Activated CD4-positive, CD25-positive, alpha-beta regulatory T cell treated with anti-CD3 and anti-CD28 coated beads, Interleukin-2, amount 50 U/mL, for 16 hours (primary cell): ENCODE results near the gene PRXL2C.
"Not testable (repeated sequence)": the region's sequence is repeated elsewhere in the genome, so short reads cannot be mapped to it uniquely, and the experiment has no call there.

Experiments
- DNase-seq: peaks from one replicate; pipeline ENCODE4 v3.0.0-alpha.2; 2020; ENCODE audit warnings: low read depth, low spot score

The PRXL2C gene

GRCh38 chr9:96649620-96650324 lies 5.3 kb downstream of the PRXL2C start:
- no peak for DNase-seq

GRCh38 chr9:96646081-96646991 lies 8.8 kb downstream of the PRXL2C start:
- DNase-seq, result no peak

GRCh38 chr9:96644137-96644536 lies 11.0 kb downstream of the PRXL2C start:
- DNase-seq, result no peak

GRCh38 chr9:96641514-96641913 lies 13.6 kb downstream of the PRXL2C start:
- no peak for DNase-seq

GRCh38 chr9:96638606-96639364 lies 16.3 kb downstream of the PRXL2C start:
- no peak for DNase-seq

GRCh38 chr9:96636368-96636767 lies 18.7 kb downstream of the PRXL2C start:
- DNase-seq, result no peak

- DNase-seq, result not testable (repeated sequence)
Measured at GRCh38 chr9:96633579-96633978, 21.5 kb downstream of the PRXL2C start.

- no peak for DNase-seq
Measured at GRCh38 chr9:96626912-96627311, 28.2 kb downstream of the PRXL2C start.

- DNase-seq, result no peak
Measured at GRCh38 chr9:96621618-96622017, 33.5 kb downstream of the PRXL2C start.

GRCh38 chr9:96620832-96621269 lies 34.3 kb downstream of the PRXL2C start:
- no peak for DNase-seq

- no peak for DNase-seq
Measured at GRCh38 chr9:96620181-96620514, 35.0 kb downstream of the PRXL2C start.

- DNase-seq, result peak; percentile 35
Measured at GRCh38 chr9:96619491-96620180, 35.5 kb downstream of the PRXL2C start, which contains the start of gene CDC14B. TSS of gene CDC14B (minus strand) at chr9:96619843. CDS start at chr9:96619378, 465 bp downstream.

GRCh38 chr9:96619124-96619465 lies 36.0 kb downstream of the PRXL2C start:
- DNase-seq, result no peak

GRCh38 chr9:96618209-96619123 lies 36.7 kb downstream of the PRXL2C start:
- DNase-seq, result no peak

GRCh38 chr9:96617439-96618185 lies 37.5 kb downstream of the PRXL2C start:
- no peak for DNase-seq

- DNase-seq, result no peak
Measured at GRCh38 chr9:96616817-96617438, 38.2 kb downstream of the PRXL2C start.

GRCh38 chr9:96615411-96615810 lies 39.7 kb downstream of the PRXL2C start:
- DNase-seq, result no peak

GRCh38 chr9:96614664-96615063 lies 40.5 kb downstream of the PRXL2C start:
- not testable (repeated sequence) for DNase-seq

- DNase-seq, result no peak
Measured at GRCh38 chr9:96612966-96613589, 42.0 kb downstream of the PRXL2C start.
